Erythroblast (primary cell): Measurements from ENCODE around the gene LILRB2.
A peak's percentile ranks its signal among the peaks of the same experiment; 100 is the strongest.
"Not testable (repeated sequence)": the region's sequence is repeated elsewhere in the genome, so short reads cannot be mapped to it uniquely, and the experiment has no call there.

Experiments used
- DNase-seq, 2 experiments: peaks; one replicate each; lab custom pipeline; 2025; lab: John Stamatoyannopoulos, UW
- GATA1 ChIP-seq: IDR thresholded peaks from 2 replicates; pipeline ENCODE4 v1.6.1; 2011; ENCODE audit warnings: low read depth, mild to moderate bottlenecking, control low read depth, low read length, moderate library complexity
- POLR2A ChIP-seq: IDR thresholded peaks from 2 replicates; pipeline ENCODE4 v1.6.1; 2011; ENCODE audit warnings: mild to moderate bottlenecking, low read length

LILRB2 gene

GRCh38 chr19:54247106-54247930 lies 33.6 kb downstream of the LILRB2 start:
- no peak for DNase-seq
- no peak for TF ChIP-seq POLR2A
- no peak for TF ChIP-seq GATA1

- no peak for DNase-seq
- no peak for TF ChIP-seq GATA1
- TF ChIP-seq POLR2A = no peak
These were observed 35.0 kb downstream of the LILRB2 start for GRCh38 chr19:54245936-54246335.

- not testable (repeated sequence) for DNase-seq
These were observed 37.1 kb downstream of the LILRB2 start for GRCh38 chr19:54243809-54244208.

GRCh38 chr19:54242646-54243045 lies 38.3 kb downstream of the LILRB2 start, which contains the start of gene LILRA6:
Gene LILRA6, minus strand, starts transcription at chr19:54242790.
- not testable (repeated sequence) for DNase-seq

GRCh38 chr19:54242234-54242633 lies 38.7 kb downstream of the LILRB2 start:
- not testable (repeated sequence) for DNase-seq

- DNase-seq = not testable (repeated sequence)
These were observed 40.3 kb downstream of the LILRB2 start for GRCh38 chr19:54240372-54241336.

GRCh38 chr19:54239491-54240371 lies 41.2 kb downstream of the LILRB2 start:
- not testable (repeated sequence) for DNase-seq

GRCh38 chr19:54233941-54234340 lies 47.0 kb downstream of the LILRB2 start:
- TF ChIP-seq POLR2A (no peak), GATA1 (no peak)

GRCh38 chr19:54231077-54231931 lies 49.6 kb downstream of the LILRB2 start:
- DNase-seq = peak; percentile 86 to 94
- TF ChIP-seq GATA1 (no peak), POLR2A (no peak)

More at GRCh38 chr19:54233941-54234340, 47.0 kb downstream of the LILRB2 start:
- DNase-seq = no peak

GRCh38 chr19:54230031-54230430 lies 50.9 kb downstream of the LILRB2 start:
- no peak for TF ChIP-seq GATA1
- TF ChIP-seq POLR2A = no peak

GRCh38 chr19:54229146-54229545 lies 51.8 kb downstream of the LILRB2 start:
- TF ChIP-seq POLR2A = no peak
- no peak for TF ChIP-seq GATA1
- no peak for DNase-seq

More at GRCh38 chr19:54230031-54230430, 50.9 kb downstream of the LILRB2 start:
- DNase-seq = no peak

GRCh38 chr19:54224619-54225018 lies 56.3 kb downstream of the LILRB2 start:
- not testable (repeated sequence) for DNase-seq

- not testable (repeated sequence) for DNase-seq
These were observed 57.0 kb downstream of the LILRB2 start for GRCh38 chr19:54223937-54224281.
